Esophagus squamous epithelium (tissue), 4 donors: Measurements from ENCODE around the gene LIMK2.

Experiments
- CTCF ChIP-seq, 6 experiments: fragments of 450-650 bp in 4 of 6; fragments of 200-600 bp in 2 of 6; sonication (generic) in 2 of 6; IDR thresholded peaks; one replicate each; pipeline ENCODE4 v1.5.1; 2016 to 2019; ENCODE audit warnings: antibody characterized with exemption in 6 of 6, mild to moderate bottlenecking in 4 of 6, moderate library complexity in 4 of 6
- POLR2A ChIP-seq, 4 donors: fragments of 450-650 bp; IDR thresholded peaks; one replicate each; pipeline ENCODE4 v1.6.1; 2017; ENCODE audit warnings: antibody characterized with exemption in 4 of 4, mild to moderate bottlenecking in 4 of 4, moderate library complexity in 3 of 4

DNA sequence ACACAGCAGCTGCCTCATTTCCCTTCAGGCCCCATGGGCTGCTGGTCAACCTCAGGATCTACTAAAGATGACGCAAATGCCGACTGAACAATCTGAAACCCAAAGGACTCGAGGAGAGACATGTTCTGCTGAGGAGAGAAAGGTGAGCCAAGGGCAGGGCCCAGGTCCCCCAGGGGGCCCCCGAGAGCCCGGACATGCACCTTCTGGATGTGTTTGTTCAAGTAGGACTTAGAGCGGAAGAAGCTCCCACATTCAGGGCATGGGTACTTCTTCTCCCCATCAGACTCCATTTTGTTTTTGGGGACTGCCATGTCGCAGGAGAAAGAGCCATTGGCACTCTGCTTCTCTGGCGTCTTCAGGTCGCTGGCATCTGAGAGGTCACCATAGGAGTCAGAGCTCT lies 114.8 kb downstream of the LIMK2 start:
- no peak for TF ChIP-seq POLR2A (IDR thresholded peaks at IDR 0.05)
- TF ChIP-seq CTCF (IDR thresholded peaks at IDR 0.05) = no peak
